Ascending aorta (tissue), 2 donors: Measurements from ENCODE around the gene SDE2. TPM values are rescaled to one million over a fixed set of nuclear protein-coding genes. Genes with fewer than 3 reads are reported as not detected.
"Not testable (repeated sequence)": the region's sequence is repeated elsewhere in the genome, so short reads cannot be mapped to it uniquely, and the experiment has no call there.

Experiments
- DNase-seq, 2 donors: peaks; one replicate each; pipeline ENCODE4 v3.0.0-alpha.2; 2019; ENCODE audit warnings: low spot score in 2 of 2
- H3K27ac ChIP-seq, 2 donors: fragments of 200-600 bp; sonication (generic); one replicate each; pipeline ENCODE4 v1.5.1; 2016 to 2017; ENCODE audit warnings: mild to moderate bottlenecking in 1 of 2
- H3K27me3 ChIP-seq: fragments of 200-600 bp; sonication (generic); one replicate; pipeline ENCODE4 v1.5.1; 2017
- H3K36me3 ChIP-seq, 2 donors: fragments of 200-600 bp; sonication (generic); one replicate each; pipeline ENCODE4 v1.5.1; 2016
- H3K4me1 ChIP-seq, 2 donors: fragments of 200-600 bp; sonication (generic); one replicate each; pipeline ENCODE4 v1.5.1; 2016 to 2017; ENCODE audit warnings: mild to moderate bottlenecking in 1 of 2
- H3K4me3 ChIP-seq, 2 donors: fragments of 200-600 bp; sonication (generic); one replicate each; pipeline ENCODE4 v1.5.1; 2016 to 2017; ENCODE audit warnings: mild to moderate bottlenecking in 1 of 2
- H3K9me3 ChIP-seq, 2 donors: fragments of 200-600 bp; sonication (generic); one replicate each; pipeline ENCODE4 v1.5.1; 2016
- intact Hi-C: fragments of 100-400 bp; cut with DNase I; formaldehyde crosslinking; loops from one replicate; pipeline ENCODE4 v1.15.1; 2023
- total RNA-seq: library from RNA; depleted of rRNA; stranded (reverse); fragments of >200 nt; gene quantifications from one replicate; pipeline ENCODE4 v1.1.0, GENCODE V29; 2016
- TF ChIP-seq, protein P1 (sequence below), 3 experiments: fragments of 200-600 bp in 2 of 3; fragments of 450-650 bp in 1 of 3; sonication (generic) in 2 of 3; IDR thresholded peaks; one replicate each; pipeline ENCODE4 v1.5.1; 2016 to 2019; ENCODE audit warnings: antibody characterized with exemption in 3 of 3, mild to moderate bottlenecking in 1 of 3, moderate library complexity in 1 of 3

Gene SDE2
- total RNA-seq, 1 donor from 2014 or later = 12.3 TPM

DNA sequence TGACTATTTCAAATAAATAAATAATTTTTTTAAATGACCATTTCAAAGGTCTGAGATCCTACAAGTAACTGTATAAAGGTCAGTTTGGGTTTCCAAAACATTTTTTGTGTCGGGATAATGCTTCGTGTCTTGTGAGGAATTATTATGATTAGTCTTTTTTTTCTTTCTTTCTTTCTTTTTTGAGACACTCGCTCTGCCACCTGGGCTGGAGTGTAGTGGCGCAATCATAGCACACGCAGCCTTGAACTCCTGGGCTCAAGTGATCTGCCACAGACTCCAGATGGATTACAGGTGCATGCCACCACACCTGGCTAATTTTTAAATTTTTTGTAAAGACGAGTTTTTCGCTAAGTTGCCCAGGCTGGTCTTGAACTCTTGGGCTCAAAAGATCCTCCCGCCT is 1.9 kb upstream of the SDE2 start:
- Histone ChIP-seq H3K27me3 (no peaks in the 10 kb centered on the region), H3K36me3 (no peaks in the 10 kb centered on the region), H3K4me3 (no peak overlapping the region), H3K4me1 (peaks cover 0 to 27% of the 10 kb centered on the region in 2 donors), H3K27ac (peak overlapping the region; percentile 42 to 96), H3K9me3 (no peaks in the 10 kb centered on the region)
- intact Hi-C loops = no loop called here
- DNase-seq = no peak
- TF ChIP-seq, protein P1, sequence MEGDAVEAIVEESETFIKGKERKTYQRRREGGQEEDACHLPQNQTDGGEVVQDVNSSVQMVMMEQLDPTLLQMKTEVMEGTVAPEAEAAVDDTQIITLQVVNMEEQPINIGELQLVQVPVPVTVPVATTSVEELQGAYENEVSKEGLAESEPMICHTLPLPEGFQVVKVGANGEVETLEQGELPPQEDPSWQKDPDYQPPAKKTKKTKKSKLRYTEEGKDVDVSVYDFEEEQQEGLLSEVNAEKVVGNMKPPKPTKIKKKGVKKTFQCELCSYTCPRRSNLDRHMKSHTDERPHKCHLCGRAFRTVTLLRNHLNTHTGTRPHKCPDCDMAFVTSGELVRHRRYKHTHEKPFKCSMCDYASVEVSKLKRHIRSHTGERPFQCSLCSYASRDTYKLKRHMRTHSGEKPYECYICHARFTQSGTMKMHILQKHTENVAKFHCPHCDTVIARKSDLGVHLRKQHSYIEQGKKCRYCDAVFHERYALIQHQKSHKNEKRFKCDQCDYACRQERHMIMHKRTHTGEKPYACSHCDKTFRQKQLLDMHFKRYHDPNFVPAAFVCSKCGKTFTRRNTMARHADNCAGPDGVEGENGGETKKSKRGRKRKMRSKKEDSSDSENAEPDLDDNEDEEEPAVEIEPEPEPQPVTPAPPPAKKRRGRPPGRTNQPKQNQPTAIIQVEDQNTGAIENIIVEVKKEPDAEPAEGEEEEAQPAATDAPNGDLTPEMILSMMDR (IDR thresholded peaks at IDR 0.05) = no peak

DNA sequence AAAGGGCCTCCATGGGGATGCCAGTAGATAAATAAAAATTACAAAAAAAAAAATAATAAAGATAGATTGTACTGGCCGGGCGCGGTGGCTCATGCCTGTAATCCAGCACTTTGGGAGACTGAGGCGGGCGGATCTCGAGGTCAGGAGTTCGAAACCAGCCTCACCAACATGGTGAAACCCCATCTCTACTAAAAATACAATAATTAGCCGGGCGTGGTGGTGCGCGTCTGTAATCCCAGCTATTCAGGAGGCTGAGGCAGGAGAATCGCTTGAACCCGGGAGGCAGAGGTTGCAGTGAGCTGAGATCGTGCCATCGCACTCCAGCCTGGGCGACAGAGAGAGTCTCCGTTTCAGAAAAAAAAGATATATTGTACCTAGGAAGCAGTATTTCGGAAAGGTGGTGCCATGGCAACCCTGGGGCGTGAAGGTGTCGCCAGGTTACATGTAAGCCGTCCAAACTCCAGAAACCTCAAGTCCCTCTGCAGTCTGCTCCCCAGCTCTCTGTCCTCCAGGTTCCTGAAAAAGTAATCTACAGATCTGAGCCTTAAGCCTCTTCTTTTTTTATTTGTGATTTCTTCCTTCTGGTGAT is 1.4 kb upstream of the SDE2 start:
- H3K27me3 ChIP-seq, DNase-seq, H3K36me3 ChIP-seq, intact Hi-C loops, H3K9me3 ChIP-seq: not testable (repeated sequence)
- H3K4me3 ChIP-seq = peak overlapping the region in 1 of 2 donors; percentile 96
- H3K4me1 ChIP-seq = peaks cover 0 to 27% of the 10 kb centered on the region in 2 donors
- peak overlapping the region; percentile 96 to 97 for H3K27ac ChIP-seq

DNA sequence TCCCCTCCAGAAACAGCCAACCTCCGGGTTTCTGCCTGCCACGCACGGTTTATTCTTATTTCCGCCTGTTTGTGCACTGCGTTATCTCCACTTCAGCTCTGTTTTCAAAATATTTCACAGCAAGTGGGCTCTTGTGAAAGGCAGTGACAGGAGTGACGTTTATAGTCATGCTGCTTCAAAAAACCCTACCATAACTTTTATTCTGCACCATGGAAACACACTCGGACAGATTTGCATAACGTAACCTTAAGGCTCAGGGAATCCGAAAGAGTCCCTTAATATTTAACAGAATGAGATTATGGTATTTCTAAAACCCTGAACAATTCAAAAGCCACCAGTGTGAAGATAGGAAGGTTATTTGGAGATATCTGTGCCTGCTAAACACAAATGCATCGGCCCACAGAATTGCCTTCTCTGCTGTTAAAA is 782 bp upstream of the SDE2 start:
- TF ChIP-seq, protein P1 (IDR thresholded peaks at IDR 0.05) = no peak
- H3K27me3 ChIP-seq = no peaks in the 10 kb centered on the region
- H3K9me3 ChIP-seq = no peaks in the 10 kb centered on the region
- no peak for DNase-seq
- peak overlapping the region; percentile 96 to 97 for H3K27ac ChIP-seq
- peak overlapping the region; percentile 54 to 96 for H3K4me3 ChIP-seq
- peaks cover 0 to 27% of the 10 kb centered on the region in 2 donors for H3K4me1 ChIP-seq
- H3K36me3 ChIP-seq = peaks cover under 1 to 4% of the 10 kb centered on the region in 2 donors
- intact Hi-C loops = loop anchor here (1.0 to 5.0 kb wide), 4 partner anchors 34 to 572 kb away; partner anchors contain the start of genes H3-3A and LBR

DNA sequence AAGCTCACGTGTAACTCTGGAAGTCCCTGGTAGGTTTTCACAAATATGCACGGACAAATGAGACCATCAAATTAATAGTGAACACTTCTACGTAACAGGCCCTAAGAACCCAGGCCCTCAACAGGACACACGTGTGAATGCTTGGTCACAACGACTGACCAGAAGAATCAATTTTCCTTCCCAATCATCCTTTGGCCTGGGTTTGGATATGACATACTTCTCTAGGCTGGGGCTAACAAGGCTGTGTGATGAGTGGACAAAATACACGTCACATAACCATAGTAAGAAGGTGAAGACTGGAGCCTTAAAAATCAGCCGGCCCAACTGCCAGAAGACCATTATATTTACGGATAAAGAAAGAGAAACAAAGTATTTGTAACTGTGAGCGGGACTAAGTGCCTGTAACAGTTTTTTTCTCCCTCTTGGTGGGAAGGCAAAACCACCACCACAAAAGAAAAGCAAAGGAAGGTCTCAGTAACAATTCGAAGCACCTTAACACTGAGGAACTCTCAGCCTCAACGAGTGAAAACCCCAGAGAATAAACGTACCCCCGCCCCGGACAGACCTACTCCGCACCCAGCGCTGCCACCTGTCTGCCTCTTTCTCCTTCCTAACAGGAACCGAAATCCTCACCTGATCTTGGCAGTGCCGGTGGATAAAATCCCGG is 450 bp downstream of the SDE2 start:
- Histone ChIP-seq H3K36me3 (peaks cover 5 to 17% of the 10 kb centered on the region in 2 donors), H3K4me3 (peak overlapping the region; percentile 84 to 96), H3K27me3 (no peaks in the 10 kb centered on the region), H3K4me1 (peaks cover 0 to 27% of the 10 kb centered on the region in 2 donors), H3K27ac (peak overlapping the region; percentile 96 to 97), H3K9me3 (no peaks in the 10 kb centered on the region)
- intact Hi-C loops = loop anchor here (1.0 to 5.0 kb wide), 4 partner anchors 36 to 570 kb away; partner anchors contain the start of genes H3-3A and LBR
- no peak for DNase-seq
- TF ChIP-seq, protein P1 (IDR thresholded peaks at IDR 0.05) = no peak

DNA sequence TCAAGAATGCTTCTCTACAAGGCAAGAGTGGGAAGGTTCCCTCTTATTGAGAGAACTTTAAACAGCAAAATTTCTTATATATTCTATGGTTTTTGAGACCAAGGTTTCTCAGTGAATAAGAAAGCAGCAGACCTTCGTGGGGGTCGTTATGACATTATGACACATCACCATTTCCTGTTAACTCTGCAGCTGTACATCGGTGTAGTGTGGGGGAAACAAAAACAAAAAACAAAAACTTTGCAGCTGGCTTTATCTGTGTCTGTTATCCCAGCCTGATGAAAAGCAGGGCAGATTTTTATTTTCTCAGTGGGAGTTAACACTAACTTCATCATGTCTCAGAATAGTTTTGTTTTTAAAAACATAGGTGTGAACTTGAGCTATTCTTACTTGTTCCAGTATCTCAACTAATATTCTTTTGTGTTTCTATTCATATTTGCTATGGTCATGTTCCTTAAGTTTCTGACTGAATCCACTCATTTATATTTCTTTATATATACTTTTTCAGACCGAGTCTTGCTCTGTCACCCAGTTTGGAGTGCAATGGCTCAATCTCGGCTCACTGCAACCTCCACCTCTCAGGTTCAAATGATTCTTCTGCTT is 2.1 kb downstream of the SDE2 start:
- intact Hi-C loops = loop anchor here (5.0 kb wide), 1 partner anchor 125 kb away; no protein-coding TSS in a partner anchor
- Histone ChIP-seq H3K4me1 (peaks cover 0 to 24% of the 10 kb centered on the region in 2 donors), H3K27ac (no peak overlapping the region), H3K9me3 (no peaks in the 10 kb centered on the region), H3K27me3 (no peaks in the 10 kb centered on the region), H3K36me3 (peaks cover 10 to 31% of the 10 kb centered on the region in 2 donors), H3K4me3 (no peak overlapping the region)
- DNase-seq = no peak
- TF ChIP-seq, protein P1 (IDR thresholded peaks at IDR 0.05) = no peak
